ENCODE results near the gene ADORA2B.

Gene ADORA2B

GRCh38 chr17:15945527-15946191 is 729 bp downstream of the ADORA2B start:
- DNase-seq (ENCODE audit: low read depth in 2 of 2), result peak; percentile 30 to 45
- TF ChIP-seq CTCF (IDR thresholded peaks at IDR 0.05; ENCODE audit: low read depth, low read length), result no peak

GRCh38 chr17:15946611-15947120 is 1.7 kb downstream of the ADORA2B start:
- H3K4me3 ChIP-seq (replicated peaks in 1 of 2; ENCODE audit: low read depth in 2 of 2, low read length in 2 of 2), result peak overlapping the region; percentile 73 to 87
- TF ChIP-seq CTCF (IDR thresholded peaks at IDR 0.05; ENCODE audit: low read depth, low read length), result no peak
- peak; percentile 38 to 40 for DNase-seq (ENCODE audit: low read depth in 2 of 2)

More at GRCh38 chr17:15945527-15946191, 729 bp downstream of the ADORA2B start:
- peak overlapping the region; percentile 73 to 87 for H3K4me3 ChIP-seq (replicated peaks in 1 of 2; ENCODE audit: low read depth in 2 of 2, low read length in 2 of 2)

- DNase-seq (ENCODE audit: low read depth in 2 of 2), result peak; percentile 58 to 66
- no peak for TF ChIP-seq CTCF (IDR thresholded peaks at IDR 0.05; ENCODE audit: low read depth, low read length)
- peak overlapping the region; percentile 73 to 87 for H3K4me3 ChIP-seq (replicated peaks in 1 of 2; ENCODE audit: low read depth in 2 of 2, low read length in 2 of 2)
These were observed 2.3 kb downstream of the ADORA2B start for GRCh38 chr17:15947271-15947670.

- no peak for TF ChIP-seq CTCF (IDR thresholded peaks at IDR 0.05; ENCODE audit: low read depth, low read length)
These were observed 3.2 kb downstream of the ADORA2B start for GRCh38 chr17:15947976-15948752.

GRCh38 chr17:15951368-15952047 is 6.6 kb downstream of the ADORA2B start:
- no peak for DNase-seq (ENCODE audit: low read depth in 2 of 2)
- no peak overlapping the region for H3K4me3 ChIP-seq (replicated peaks in 1 of 2; ENCODE audit: low read depth in 2 of 2, low read length in 2 of 2)
- no peak for TF ChIP-seq CTCF (IDR thresholded peaks at IDR 0.05; ENCODE audit: low read depth, low read length)

More at GRCh38 chr17:15947976-15948752, 3.2 kb downstream of the ADORA2B start:
- peak overlapping the region in 1 of 2 donors; percentile 87 for H3K4me3 ChIP-seq (replicated peaks in 1 of 2; ENCODE audit: low read depth in 2 of 2, low read length in 2 of 2)
- DNase-seq (ENCODE audit: low read depth in 2 of 2), result no peak

- TF ChIP-seq CTCF (IDR thresholded peaks at IDR 0.05; ENCODE audit: low read depth, low read length), result no peak
- DNase-seq (ENCODE audit: low read depth in 2 of 2), result no peak
- no peak overlapping the region for H3K4me3 ChIP-seq (replicated peaks in 1 of 2; ENCODE audit: low read depth in 2 of 2, low read length in 2 of 2)
These were observed 7.2 kb downstream of the ADORA2B start for GRCh38 chr17:15952048-15952532.

Data from cardiac fibroblast (primary cell).